BJ (cell line): ENCODE data around the gene TLR2. TPM values are rescaled to one million over a fixed set of nuclear protein-coding genes. Genes with fewer than 3 reads are reported as not detected.

ENCODE experiments used
- CTCF ChIA-PET: fragments of 350-600 bp; formaldehyde crosslinking; extraction: SDS; loops from one replicate; lab custom pipeline; 2021; ENCODE audit warnings: antibody characterized with exemption, inconsistent platforms; lab: Yijun Ruan, JAX
- POLR2A ChIA-PET: fragments of 300-600 bp; sonication (Branson Sonifier 250); formaldehyde crosslinking; extraction: SDS; loops from one replicate; lab custom pipeline; 2021; ENCODE audit warnings: antibody characterized with exemption; lab: Charles Lee
- DNase-seq: peaks from one replicate; pipeline ENCODE4 v3.0.0-alpha.2; 2011; ENCODE audit warnings: low read depth
- H3K27me3 ChIP-seq: 2 replicates; pipeline ENCODE4 v1.6.0; 2011; ENCODE audit warnings: low read length; ENCODE audit not compliant: control insufficient read depth, insufficient read depth
- H3K36me3 ChIP-seq: 2 replicates; pipeline ENCODE4 v1.5.1; 2011; ENCODE audit warnings: low read length; ENCODE audit not compliant: control insufficient read depth, insufficient read depth
- H3K4me3 ChIP-seq: 2 replicates; pipeline ENCODE4 v1.5.1; 2011; ENCODE audit warnings: low read depth, mild to moderate bottlenecking, control low read depth, low read length
- CTCF ChIP-seq: IDR thresholded peaks from 2 replicates; pipeline ENCODE4 v1.5.1; 2011; ENCODE audit warnings: low read depth, mild to moderate bottlenecking, control low read depth, inconsistent platforms, low read length, moderate library complexity; ENCODE audit not compliant: insufficient read depth
- polyA plus RNA-seq: library from polyadenylated mRNA; depleted of rRNA; stranded (reverse); fragments of >200 nt; gene quantifications from 2 replicates; pipeline ENCODE4 v1.2.3, GENCODE V29; 2011

The TLR2 gene
- polyA plus RNA-seq, 1 experiment: not detected

- H3K36me3 ChIP-seq: no peaks in the 10 kb centered on the region
- H3K4me3 ChIP-seq: no peak overlapping the region
- H3K27me3 ChIP-seq: 0 out of 2 replicates have a peak, but pooled peaks cover 1% of the 10 kb centered on the region
- POLR2A ChIA-PET: no interaction called here
- no peak for TF ChIP-seq CTCF
- CTCF ChIA-PET: interaction anchor here (1.1 kb wide), 1 partner anchor 117 kb away, joined by 3 read pairs; no protein-coding TSS in a partner anchor
- DNase-seq: no peak
Measured at GRCh38 chr4:153668647-153669046, 15.4 kb upstream of the TLR2 start.

- DNase-seq: no peak
- TF ChIP-seq CTCF: no peak
- ChIA-PET POLR2A (no interaction called here), CTCF (interaction anchor here (0.7 to 0.9 kb wide), 3 partner anchors 9 to 80 kb away, joined by 3 to 4 read pairs (median 3); no protein-coding TSS in a partner anchor)
- H3K27me3 ChIP-seq: 0 out of 2 replicates have a peak, but pooled peaks cover 1% of the 10 kb centered on the region
- H3K36me3 ChIP-seq: no peaks in the 10 kb centered on the region
- no peak overlapping the region for H3K4me3 ChIP-seq
Measured at GRCh38 chr4:153669838-153670237, 14.2 kb upstream of the TLR2 start.

GRCh38 chr4:153676486-153676885 lies 7.6 kb upstream of the TLR2 start:
- H3K36me3 ChIP-seq: no peaks in the 10 kb centered on the region
- ChIA-PET POLR2A (no interaction called here), CTCF (no interaction called here)
- no peak overlapping the region for H3K4me3 ChIP-seq
- H3K27me3 ChIP-seq: peaks cover 4% of the 10 kb centered on the region
- no peak for TF ChIP-seq CTCF
- DNase-seq: no peak

- H3K27me3 ChIP-seq: peaks cover 4% of the 10 kb centered on the region
- H3K36me3 ChIP-seq: no peaks in the 10 kb centered on the region
- ChIA-PET CTCF (no interaction called here), POLR2A (no interaction called here)
- peak; percentile 23 for DNase-seq
- no peak overlapping the region for H3K4me3 ChIP-seq
- TF ChIP-seq CTCF: no peak
Measured at GRCh38 chr4:153676984-153677383, 7.1 kb upstream of the TLR2 start.

- H3K36me3 ChIP-seq: no peaks in the 10 kb centered on the region
- POLR2A ChIA-PET: no interaction called here
- CTCF ChIA-PET: no interaction called here
- no peak overlapping the region for H3K4me3 ChIP-seq
- TF ChIP-seq CTCF: no peak
- DNase-seq: no peak
- H3K27me3 ChIP-seq: peaks cover 11% of the 10 kb centered on the region
Measured at GRCh38 chr4:153679486-153679885, 4.6 kb upstream of the TLR2 start.
